GM20431 (cell line): ENCODE data around the gene KCNN1.

Experiments
- in situ Hi-C: fragments of 300-500 bp; cut with MseI, MboI; formaldehyde crosslinking; loops from one replicate; pipeline ENCODE4 v1.15.0; 2020; ENCODE audit warnings: low sequenced_read_pairs; ENCODE audit not compliant: unreplicated experiment

KCNN1 gene

DNA sequence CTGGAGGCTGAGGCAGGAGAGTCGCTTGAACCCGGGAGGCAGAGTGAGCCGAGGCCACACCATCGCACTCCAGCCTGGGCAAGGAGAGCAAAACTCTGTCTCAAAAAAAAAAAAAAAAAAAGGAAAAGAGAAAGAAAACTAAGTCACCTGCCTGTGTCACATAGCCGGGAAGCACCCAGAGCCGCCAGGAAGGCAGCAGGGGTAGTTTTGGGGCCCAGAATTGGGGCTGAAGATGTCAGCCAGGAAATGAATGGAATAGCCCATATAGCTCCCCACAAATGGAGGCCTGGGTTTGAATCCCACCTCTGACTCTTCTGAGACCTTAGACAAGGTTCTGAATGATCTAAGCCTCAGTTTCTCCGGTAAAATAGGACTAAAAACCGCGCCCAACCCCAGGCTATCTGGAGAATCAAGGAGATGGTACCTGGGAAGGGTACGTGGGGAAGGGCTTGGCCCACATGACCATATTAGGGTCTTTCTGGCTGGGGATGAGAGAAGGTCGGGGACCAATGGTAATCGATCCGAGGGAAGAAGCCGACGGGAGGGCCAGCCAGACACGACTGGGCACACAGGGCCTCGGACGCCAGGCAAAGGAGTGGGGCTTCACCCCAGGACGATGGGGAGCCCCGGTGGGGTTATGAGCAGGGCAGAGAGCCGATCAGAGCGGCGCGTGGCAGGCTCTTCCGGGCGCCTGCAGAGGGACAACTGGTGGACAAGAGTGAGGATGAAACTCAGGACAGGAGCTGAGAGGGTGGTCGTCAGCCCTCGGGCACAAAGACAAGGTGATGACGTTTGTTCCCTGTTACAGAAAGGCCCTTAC, 19.7 kb upstream of the KCNN1 start:
- in situ Hi-C loops: no loop called here

GRCh38 chr19:17947815-17948513, 18.9 kb upstream of the KCNN1 start:
- in situ Hi-C loops: no loop called here

DNA sequence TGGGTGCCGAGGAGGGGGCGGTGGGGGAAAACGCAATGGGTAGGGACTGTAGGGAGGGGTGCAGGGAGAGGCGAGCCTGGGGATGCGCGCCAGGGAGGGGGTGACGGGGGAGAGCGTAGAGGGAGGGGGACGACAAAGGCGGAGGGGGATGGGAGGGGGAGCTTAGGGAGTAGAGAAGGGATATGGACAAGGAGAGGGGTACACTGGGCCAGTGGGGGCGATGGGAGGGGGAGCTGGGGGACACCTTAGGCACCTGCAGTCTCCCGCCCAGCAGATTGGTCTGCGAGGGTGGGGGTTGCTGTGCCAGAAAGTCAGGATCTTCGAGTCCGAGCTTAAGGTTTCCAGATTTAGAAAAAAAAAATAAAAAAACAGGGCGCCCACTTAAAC, 18.4 kb upstream of the KCNN1 start:
- in situ Hi-C loops: no loop called here

- in situ Hi-C loops: no loop called here
Measured at GRCh38 chr19:17948931-17949930, 17.7 kb upstream of the KCNN1 start.

GRCh38 chr19:17949956-17950309, 17.0 kb upstream of the KCNN1 start:
- in situ Hi-C loops: loop anchor here (10.0 kb wide), 1 partner anchor 105 kb away; no protein-coding TSS in a partner anchor

DNA sequence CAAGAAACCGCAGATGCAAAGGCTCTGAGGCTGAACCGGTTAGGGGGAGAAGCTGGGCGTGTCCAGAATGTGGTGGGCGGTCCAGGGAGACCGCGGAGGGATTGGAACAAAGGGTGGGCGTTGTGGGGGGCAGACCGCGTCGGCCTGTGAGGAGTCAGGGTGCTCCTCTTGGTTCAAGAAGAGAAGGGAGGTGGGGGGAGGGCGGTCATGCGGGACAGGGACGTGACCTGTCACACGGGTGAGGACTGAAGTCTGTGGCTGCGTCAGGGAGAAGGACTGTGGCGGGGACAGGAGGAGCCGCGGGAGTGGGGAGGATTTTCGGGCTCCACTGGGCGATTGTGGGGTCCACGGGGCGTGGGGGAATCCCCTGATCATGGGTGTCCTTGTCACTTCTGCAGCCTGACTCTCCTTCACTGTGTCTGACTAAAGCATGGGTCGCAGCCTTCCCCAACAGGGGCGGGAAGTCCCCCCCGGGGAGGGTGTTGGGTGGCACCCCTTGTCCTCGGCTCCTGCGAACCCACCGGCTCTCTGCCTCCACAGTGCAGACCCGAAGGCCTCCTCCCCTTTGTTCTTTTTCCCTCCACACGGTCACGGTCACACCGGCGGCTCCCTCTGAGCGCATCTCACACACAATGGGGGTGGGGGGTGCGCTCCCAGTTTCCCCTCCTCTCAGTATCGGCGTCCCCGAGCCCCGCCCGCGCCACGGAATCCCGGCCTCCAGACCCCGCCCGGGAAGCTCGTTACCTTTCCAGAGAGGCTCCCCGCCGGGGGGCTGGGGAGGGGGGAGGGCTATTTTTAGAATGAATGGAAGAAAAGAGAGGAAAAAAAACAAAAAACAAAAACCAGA, 16.4 kb upstream of the KCNN1 start:
- in situ Hi-C loops: loop anchor here (10.0 kb wide), 1 partner anchor 104 kb away; no protein-coding TSS in a partner anchor

DNA sequence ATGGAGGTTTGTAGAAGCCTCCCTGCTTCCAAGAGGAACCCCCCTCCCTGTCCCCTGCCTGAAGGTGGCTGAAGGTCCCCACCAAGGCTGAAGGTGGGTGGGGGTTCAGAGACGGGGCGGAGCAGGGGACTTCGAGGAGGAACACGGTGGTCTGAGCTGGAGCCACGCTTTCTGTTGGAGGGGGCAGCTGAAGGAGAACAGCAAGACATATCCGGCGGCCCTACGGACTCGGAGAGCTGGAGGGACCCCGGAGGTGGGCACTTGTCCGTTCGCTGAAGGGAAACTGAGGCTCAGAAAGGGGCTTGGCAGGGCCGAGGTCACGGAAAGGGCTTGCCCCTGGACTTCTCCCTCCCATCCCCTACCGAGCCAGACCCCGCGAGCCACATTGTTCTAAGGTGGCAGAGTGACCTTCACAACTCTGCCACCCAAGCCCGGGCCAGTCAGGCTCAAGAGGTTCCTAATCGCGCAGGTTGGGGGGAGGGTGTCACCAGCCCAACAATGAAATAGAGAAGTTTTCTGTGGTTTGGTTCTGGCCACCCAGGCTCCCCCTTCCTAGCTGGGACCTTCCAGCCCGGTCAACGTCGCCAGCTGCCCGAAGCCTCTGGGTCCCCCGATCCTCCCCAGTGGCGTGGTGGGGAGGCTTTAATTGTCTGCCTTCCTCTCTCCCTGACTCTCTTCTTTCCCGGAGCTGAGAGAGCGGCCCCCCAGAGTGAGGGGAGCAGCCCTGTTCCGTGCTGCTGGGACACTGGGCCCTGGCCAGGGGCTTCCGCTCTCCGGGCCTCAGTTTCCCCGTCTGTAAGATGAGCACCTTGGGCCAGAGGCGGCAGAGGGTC, 15.5 kb upstream of the KCNN1 start:
- in situ Hi-C loops: loop anchor here (10.0 kb wide), 1 partner anchor 103 kb away; no protein-coding TSS in a partner anchor

DNA sequence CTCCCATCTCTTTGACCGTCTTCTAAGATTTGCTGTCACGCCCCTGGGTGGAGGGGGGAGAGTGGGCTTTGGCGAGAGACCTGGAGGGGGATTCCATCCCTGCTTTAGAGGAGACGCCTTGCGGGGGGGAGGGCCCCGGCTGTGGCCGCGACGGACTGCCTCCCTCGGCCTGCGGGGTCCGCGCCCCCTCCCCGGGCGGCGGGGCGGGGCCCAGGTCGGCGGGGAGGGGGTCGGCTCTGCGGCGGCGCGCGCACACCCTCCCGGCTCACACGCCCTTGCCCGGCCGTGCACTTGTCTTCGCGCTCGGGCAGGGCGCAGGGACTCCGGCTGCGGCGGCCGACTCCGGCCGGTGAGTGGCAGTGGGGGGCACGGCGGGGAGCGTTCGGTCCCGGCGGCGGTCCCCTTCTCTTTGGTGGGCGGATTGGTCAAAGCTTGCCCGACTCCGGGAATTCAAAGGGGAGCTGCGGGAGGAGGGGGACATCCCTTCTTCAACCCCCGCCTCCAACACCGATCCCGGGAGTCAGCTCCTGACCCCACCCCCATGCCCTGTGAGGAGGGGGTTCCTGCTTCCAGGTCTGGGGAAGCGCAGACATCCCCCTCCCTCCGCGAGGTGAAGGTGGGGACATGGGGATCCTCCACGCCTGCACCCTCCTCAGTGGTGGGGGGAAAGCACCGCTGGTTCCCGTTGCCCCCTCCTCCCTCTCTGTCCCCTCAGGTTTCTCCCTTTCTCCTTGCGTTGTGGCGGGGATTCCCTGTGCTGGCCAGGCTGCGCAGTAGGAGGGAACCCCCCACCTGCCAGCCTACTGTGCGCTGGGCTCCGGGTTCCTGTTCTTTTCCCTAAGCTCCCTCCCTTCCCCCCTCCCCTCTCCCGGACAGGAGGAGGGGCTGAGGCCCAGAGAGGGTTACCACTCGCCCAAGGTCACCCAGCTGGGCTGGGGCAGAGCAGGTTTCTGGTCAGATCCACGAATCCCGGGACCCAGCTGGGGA, 14.6 kb upstream of the KCNN1 start:
- in situ Hi-C loops: loop anchor here (10.0 kb wide), 1 partner anchor 103 kb away; no protein-coding TSS in a partner anchor

- in situ Hi-C loops: loop anchor here (10.0 kb wide), 1 partner anchor 101 kb away; no protein-coding TSS in a partner anchor
Measured at GRCh38 chr19:17953316-17953801, 13.5 kb upstream of the KCNN1 start.

DNA sequence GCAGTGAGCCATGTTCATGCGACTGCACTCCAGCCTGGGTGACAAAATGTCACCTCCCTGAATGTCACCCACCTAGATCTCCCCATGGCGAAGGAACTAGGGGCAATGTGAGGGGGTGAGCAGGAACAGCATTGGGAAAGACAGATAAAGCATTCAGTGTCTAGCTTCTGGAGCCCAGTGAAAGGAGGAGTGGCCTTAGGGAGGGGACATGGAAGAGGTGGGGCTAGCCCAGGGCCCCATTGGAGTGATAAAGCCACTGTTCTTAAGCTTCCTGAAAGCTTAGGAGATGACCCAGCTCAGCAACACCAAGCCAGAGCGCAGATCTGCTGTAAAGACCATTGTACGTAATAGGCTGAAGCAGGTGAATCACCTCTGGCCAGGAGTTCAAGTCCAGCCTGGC, 13.0 kb upstream of the KCNN1 start:
- in situ Hi-C loops: loop anchor here (10.0 kb wide), 1 partner anchor 101 kb away; no protein-coding TSS in a partner anchor

DNA sequence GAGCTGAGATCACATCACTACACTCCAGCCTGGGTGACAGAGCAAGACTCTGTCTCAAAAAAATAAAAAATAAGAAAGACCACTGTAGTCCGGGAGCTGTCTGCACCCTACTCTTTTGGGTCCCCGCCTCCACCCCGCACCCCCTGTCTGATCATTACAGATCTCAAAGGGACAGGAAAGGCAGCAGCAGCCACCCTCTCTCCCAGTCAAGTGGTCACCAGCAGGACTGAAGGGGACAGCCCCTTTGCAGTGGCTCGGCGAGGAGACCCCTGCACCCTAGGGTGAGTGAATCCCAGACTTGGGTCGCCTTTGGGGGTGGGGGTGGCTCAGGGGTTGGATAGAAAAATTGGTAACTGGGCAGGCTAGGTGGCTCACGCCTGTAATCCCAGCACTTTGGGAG, 12.5 kb upstream of the KCNN1 start:
- in situ Hi-C loops: loop anchor here (10.0 kb wide), 1 partner anchor 100 kb away; no protein-coding TSS in a partner anchor

DNA sequence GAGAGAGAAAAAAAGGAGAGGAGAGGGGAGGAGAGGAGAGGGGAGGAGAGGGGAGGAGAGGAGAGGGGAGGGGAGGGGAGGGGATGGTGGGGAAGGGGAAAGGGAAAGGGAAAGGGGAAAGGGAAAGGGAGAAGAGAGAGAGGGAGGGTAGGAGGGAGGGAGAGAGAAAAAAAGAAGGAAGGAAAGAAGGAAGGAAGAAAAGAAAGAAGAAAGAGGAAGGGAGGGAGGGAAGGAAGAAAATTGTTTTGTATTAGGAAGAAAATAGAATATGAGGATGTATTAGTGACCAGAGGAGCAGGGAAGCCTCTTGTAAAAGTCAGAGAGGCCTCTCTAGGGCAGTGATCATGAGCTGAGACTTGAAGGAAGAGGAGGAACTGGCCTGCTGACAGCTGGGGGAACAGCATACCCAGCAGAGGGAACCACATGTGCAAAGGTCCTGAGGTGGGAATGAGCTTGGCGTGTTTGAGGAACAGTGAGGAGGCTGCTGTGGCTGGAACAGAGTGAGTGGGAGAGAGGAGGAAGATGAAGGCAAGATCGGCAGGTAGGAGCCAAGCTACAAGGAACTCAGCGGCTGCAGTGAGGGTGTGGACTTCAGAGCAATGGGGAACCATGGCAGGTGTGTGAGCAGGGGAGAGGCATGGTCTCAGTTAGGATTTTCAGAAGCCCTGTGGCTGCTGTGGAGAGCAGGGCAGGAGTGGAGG, 9.6 kb upstream of the KCNN1 start:
- in situ Hi-C loops: loop anchor here (10.0 kb wide), 1 partner anchor 98 kb away; no protein-coding TSS in a partner anchor

DNA sequence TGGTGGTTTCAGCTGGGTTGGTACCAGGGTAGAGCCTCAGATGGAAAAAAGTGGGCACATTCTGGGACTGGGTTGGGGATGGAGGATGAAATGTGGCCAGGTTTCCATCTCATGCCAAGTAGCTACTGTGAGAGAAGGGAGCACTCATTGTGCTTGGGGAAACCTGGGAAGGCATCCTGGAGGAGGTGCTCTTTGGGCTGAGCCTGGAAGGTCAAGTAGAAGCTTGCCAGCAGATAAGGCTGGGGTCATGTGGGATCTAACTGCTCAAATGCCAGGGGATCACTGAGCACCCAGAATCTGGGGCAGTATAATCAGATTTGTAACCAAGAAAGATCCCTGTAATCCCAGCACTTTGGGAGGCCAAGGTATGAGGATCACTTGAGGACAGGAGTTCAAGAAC, 9.0 kb upstream of the KCNN1 start:
- in situ Hi-C loops: loop anchor here (10.0 kb wide), 1 partner anchor 97 kb away; no protein-coding TSS in a partner anchor

DNA sequence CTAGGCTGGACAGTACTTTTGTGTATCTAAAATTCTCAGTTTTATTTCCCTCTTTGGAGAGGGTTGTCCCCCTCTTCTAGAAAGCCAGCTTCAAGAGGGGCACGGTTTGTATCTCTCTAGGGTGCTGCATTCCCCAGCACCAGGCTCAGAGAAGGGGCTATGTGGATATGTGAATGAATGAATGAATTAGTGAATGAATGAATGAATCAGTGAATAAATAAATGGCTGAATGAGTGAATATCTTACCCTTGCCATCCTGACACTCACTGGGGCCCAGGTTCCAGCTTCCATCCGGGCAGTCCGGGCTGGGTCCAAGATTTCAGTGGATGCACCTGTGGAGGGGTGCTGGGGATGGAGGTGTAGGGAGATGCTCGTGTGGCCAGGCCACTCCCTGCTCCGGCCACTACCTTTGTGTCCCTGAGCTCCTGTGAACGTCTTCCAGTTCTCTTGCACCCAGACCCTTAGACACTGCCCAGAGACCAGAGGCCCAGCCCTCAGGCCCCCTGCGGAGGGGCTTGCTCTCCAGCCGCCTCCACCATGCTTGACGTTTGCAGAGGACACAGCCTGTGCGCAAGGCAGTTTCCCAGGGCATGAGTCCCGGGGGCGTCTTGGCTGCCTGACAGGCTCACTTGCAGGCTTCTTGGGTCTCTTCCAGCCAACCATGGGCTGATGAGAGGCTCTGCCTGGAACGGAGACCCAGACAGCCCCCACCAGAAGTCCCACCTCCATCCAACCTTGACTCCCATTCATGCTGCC, 2.8 kb upstream of the KCNN1 start:
- in situ Hi-C loops: no loop called here

- in situ Hi-C loops: no loop called here
Measured at GRCh38 chr19:17965370-17966128, 1.4 kb upstream of the KCNN1 start.
